ENCODE measurements around the gene RPS21. TPM values are rescaled to one million over a fixed set of nuclear protein-coding genes. Genes with fewer than 3 reads are reported as not detected.

RPS21 gene
- polyA plus RNA-seq, 3 donors = 745 to 942 (median 879) TPM

DNA sequence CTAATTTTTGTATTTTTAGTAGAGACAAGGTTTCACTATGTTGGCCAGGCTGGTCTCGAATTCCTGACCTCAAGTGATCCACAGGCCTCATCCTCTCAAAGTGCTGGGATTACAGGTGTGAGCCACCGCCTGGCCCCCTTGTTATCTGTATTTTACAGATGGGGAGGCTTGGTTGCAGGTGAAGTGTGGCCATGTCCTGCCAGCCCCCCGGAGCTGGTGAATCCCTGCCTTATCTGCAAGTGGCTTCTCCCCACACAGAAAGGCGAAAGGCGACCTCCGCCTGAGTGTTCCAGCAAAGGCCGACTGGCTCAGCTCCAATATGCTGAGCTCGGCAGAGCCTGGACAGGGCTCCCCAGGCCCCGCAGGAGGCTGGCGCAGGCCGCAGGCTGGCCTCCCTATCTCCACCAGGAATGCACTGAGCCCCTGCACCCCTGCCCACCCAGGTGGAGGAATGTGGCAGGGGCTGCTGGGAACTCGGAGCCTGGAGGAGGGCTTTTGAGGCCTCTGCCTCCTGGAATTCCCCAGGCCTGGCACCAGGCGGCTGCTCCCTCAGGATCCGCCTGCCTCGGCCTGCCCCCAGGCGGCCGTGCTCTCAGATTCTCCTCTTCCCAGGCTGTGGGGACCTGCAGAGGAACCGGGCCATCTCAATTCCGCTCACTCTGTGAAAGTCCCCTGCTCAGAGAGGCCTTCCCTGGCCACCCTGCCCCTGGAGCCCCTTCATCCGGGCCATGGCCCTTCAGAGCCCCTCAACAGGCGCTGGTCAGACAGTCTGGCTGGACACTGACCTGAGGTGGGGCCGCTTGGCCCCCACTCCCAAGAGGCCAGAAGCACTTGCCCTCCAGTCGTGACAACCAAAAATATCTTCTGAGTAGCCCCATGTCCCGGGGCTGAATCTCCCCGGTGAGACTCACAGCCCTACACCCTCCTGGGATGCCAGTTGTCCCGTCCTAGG is 10.5 kb upstream of the RPS21 start:
- DNase-seq (ENCODE audit: low read depth in 3 of 3, low spot score in 2 of 3) = no peak

DNA sequence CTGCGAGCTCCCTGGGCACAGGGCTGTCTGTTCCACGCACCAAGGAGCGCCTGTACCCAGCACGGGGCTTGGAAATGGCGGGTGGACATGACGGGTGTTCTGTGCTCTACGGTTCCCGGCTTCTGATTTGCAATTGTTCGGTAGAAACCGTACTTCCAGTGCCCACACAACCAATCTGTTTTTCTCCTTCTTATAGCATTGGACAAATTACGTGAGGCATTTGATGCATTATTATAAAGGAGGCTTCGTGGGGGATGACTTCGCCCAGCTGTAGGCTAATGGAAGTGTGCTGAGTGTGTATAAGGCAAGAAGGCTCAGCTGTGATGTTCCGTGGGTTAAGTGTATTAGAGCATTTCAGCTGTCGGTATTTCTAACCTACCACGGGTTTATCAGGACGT is 9.8 kb upstream of the RPS21 start:
- DNase-seq (ENCODE audit: low read depth in 3 of 3, low spot score in 2 of 3) = no peak

DNA sequence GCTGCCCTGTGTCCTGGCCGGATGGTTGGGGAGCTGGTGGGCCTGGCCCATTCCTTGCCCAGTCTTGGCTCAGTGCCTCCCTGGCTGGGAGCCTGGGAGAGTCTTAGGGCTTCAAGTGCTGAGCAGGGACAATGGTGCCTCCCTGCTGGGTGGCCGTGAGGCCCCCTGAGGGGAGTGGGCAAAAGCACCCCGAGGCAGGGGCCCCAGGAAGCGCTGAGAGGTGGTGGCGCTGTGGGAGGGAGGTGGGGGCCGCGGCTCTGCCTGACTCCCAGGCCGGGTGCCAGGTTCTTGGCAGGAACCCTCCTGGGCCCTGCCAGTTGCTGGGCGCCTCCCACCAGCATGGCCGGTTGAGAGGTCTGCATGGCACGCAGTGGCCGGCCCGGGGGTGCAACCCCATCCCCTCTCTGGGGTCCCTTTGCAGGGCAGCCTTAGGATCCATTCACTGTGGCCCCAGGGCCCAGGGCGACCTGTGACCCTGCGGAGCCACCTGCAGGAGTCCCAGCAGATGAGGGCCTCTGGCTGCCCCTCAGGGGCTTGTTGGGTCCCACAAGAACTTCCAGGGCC is 9.2 kb upstream of the RPS21 start:
- DNase-seq (ENCODE audit: low read depth in 3 of 3, low spot score in 2 of 3) = no peak

DNA sequence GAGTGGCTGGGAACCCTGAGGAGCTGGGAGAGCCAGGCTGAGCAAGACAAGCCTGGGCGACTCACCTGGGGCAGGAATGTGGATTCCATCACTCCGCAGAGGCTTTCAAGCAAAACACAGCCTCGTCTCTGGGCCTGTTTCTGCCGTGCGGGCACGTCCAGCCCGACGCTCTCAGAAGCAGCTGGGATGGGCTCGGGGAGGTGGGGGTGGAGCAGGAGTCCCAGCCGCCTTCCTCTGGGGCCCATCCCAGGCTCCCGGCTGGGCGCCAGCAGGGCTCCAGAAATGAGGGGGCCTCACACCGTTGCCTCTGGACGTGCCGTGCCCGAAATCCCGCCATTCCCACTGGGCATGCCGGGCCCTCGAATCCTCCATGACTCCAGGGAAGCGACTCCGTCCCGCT is 8.7 kb upstream of the RPS21 start:
- no peak for DNase-seq (ENCODE audit: low read depth in 3 of 3, low spot score in 2 of 3)

DNA sequence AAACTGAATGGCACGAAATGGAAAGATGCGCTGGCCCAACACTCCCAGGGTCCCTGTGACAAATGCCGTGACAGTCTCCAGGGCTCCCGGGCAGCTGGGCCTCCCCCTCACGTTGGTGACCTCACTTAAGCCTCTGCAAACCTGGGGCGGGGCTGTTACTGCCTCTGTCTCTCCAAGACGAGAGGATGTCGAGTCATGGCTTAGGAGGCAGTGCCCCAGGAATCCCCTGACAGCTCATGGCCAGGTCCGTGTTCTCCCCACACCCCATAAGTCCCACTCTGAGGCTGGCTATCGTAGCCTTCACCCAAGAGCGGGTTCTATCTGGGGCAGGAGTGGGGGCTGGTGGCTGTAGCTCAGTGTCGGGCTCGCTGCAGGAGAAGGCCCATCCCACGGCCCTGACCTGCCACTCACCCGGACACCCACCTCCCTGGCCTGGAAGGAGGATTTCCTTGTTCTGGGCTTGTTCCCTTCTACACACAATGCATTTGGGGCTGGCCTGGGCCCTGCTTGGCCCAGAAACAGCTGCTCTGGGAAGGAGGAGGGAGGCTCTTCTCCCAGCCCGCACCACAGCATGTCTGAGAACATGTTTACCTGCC is 5.6 kb upstream of the RPS21 start:
- DNase-seq (ENCODE audit: low read depth in 3 of 3, low spot score in 2 of 3) = no peak

DNA sequence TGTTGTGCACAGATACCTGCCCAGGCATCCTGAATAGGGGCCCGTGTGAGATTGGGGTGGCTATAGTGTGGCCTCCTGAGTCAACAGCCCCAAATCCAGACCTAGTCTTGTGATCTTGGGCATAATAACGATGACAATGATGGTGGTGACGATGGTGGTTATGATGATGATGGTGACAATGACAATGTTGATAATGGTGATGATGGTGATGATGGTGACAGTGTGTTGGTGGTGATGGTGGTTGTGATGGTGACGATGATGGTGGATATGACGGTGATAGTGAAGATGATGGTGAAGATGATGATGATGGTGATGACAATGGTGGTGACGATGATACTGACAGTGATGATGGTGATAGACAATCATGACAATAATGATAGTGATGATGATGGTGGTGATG is 5.1 kb upstream of the RPS21 start:
- DNase-seq (ENCODE audit: low read depth in 3 of 3, low spot score in 2 of 3) = no peak

DNA sequence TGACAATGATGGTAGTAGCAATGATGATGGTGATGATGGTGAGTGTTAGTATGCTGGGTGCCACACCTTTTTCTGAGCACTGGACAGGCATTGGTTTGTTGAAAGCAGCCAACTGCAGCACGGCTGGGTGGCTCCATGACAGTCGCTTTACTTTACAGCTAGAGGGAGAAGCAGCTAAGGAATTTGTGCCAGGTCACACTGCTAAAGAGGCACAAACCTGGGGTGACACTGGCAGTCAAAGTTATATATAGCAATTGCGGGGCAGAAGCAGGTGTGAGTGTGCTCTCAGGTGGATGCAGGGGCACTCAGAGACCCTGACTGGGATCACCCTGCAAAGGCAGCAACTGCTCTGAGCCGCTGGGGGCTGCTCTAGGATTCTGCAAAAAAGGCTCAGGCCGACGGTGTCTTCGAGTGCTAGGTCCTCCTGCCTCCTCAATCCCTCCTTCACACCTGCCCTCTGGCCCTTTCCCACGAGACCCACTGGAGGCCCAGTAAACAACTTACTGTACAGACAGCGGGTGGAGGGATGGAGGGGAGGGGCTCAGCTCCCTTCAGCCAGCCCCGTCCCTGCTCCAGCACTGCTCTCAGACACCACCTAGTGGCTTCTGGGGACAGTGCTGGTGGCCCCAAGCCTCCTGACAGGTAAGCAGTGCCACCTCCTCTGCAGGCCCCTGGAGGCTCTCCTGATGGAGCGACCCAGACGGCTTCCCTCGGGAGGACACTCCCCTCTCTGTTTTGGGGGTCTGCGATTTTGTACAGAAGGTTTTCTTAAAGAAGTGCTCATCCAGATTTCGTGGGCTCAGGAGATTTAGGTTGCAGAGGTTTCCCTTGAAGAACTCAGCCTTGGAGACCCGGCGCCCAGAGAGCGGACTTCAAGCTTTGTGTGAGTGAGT is 4.4 kb upstream of the RPS21 start:
- DNase-seq (ENCODE audit: low read depth in 3 of 3, low spot score in 2 of 3) = no peak

DNA sequence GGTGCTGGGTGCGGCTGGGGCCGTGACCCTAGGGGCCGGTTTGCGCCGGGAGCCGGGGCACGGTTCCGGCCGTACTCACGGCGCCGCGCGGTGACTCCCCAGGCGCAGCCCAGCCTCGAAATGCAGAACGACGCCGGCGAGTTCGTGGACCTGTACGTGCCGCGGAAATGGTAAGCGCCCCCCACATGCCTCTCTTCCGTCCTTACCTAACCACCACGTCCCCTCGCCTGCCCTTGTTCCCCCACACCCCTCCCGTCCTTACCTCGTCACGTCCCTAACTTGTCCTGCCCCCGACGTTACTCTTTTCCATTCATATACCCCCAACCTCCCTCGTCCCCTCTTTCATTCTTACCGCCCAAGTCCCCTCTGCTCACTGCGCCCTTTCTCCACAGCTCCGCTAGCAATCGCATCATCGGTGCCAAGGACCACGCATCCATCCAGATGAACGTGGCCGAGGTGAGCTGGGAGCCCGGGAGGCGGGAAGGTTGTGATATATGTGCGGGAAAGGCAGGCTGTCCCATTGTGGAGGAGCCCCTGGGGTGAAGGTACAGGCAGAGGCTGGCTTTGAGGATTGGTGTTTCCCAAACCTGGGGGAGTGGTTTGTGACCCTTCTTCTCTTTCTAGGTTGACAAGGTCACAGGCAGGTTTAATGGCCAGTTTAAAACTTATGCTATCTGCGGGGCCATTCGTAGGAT is 463 bp downstream of the RPS21 start:
- no peak for DNase-seq (ENCODE audit: low read depth in 3 of 3, low spot score in 2 of 3)

DNA sequence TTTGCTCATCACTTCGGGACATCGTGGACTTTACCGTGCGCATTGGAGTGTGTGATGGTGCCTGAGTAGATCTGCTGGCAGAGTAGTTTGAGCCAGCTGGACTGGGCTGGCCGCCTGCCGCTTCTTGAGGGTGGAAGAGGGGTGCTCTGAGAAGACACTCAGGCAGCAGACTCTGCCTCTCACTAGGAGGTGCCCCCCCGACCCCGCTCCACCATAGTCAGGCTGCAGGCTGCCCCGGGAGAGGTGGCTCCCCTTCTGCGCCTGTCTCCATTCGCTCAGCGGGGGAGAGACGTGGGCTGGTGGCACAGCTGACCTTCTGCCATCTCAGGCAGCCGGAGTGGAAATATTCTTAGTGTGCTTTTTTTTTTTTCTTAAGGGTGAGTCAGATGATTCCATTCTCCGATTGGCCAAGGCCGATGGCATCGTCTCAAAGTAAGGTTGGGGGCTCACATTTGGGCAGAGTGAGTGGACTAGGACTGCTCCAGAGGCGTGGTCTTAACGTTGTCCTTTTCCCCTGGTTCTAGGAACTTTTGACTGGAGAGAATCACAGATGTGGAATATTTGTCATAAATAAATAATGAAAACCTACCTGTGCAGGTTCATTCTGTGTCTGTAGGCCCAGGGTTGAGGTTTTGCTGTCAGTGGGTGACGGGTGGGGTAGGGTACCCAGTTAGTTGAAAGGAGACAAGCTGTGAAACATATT is 1.2 kb downstream of the RPS21 start:
- DNase-seq (ENCODE audit: low read depth in 3 of 3, low spot score in 2 of 3) = no peak

DNA sequence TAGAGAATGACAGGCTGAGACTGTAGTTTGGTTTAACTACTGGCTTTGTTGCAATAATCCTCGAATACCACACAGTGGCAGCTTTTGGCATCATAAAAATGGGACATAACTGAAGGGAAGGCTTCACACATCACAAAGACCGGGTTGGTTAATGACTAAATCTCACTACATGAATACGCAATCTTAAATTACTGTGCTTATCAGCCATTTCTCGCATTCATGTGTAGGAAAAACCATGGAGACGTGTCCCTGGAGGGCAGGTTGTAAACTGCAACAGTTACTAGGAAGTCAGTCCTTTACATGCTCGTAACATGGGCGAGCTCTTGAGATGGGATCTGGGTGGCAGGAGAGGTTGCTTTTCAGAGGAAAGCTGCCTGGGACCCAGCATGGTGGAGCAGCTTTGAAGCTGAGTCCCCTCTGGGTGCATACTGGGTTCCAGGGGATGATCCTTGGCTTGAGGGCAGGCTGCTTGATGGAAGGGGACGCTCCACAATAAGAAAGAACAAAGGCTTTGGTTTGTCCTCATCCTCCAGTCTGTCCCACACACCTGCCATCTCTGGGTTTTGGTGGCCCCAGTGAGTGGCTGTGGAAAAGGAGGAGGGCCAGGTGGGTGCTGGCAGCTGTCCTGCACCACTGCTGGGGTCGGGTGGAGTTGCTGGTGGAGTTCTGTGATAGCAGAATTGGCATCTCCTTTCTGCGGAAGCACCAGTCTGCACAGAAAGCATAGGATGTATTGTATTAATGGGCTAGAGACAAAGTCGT is 2.1 kb downstream of the RPS21 start:
- DNase-seq (ENCODE audit: low read depth in 3 of 3, low spot score in 2 of 3) = no peak

DNA sequence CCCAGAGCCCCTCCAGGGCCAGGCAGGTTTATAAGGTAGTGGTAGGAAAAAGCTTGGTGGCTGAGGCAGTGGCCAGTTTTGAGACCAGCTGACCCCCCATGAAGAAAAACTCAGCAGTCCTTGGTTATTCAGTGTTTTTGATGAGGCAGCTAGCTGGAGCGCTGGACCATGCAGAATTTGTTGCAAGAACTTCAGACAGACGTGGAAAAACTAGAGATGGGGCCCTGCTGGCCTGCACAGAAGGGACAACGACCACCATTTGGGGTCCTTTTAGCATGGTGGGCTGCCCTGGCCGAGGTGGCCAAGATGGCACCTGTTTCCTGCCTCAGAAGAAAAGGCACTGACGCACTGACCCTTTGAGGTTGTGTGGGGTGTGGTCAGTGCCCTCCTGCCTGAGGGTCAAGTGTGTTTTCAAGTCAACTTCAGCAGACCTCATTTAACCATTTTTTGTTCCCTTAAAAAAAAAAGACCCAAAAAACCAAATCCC is 2.7 kb downstream of the RPS21 start:
- no peak for DNase-seq (ENCODE audit: low read depth in 3 of 3, low spot score in 2 of 3)

DNA sequence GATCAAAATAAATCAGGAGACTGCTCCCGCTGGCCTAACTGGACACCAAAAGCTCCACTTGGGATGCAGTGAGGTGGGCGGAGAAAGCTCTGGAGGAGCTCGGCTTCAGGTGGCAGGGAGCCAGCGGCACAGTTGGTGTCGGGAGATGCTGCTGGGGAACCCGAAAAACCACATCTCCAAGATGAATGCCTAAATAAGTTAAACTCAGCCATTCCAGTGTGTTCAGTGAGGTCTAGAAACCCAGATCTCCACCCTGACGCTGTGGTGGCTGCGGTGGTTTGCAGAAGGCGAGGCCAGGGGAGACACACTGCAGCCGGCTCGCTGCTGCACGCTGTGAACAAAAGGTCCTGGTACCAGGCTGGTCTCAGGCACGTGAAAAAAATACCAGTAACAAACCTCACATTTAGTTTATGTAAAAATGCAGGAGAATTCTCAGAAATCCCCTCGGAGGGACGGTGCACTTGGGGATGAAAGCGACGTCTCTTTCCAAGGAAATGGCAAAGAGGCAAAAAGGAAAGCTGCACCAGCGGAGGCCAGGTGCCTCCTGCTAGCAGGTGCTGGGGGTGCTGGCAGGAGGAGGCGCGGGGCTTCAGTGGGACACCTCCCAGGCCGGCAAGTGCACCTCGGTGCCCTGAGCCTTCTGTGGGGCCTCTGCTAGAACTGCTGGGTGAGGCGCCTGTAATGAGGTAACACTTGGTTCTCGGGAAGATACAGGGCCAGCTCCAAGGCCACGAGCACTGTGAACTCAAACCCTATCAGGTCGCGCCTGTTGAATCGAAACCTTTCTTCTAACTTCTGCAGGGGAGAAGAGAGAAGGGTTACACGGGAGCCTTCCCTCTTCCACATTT is 3.6 kb downstream of the RPS21 start:
- DNase-seq (ENCODE audit: low read depth in 3 of 3, low spot score in 2 of 3) = no peak

DNA sequence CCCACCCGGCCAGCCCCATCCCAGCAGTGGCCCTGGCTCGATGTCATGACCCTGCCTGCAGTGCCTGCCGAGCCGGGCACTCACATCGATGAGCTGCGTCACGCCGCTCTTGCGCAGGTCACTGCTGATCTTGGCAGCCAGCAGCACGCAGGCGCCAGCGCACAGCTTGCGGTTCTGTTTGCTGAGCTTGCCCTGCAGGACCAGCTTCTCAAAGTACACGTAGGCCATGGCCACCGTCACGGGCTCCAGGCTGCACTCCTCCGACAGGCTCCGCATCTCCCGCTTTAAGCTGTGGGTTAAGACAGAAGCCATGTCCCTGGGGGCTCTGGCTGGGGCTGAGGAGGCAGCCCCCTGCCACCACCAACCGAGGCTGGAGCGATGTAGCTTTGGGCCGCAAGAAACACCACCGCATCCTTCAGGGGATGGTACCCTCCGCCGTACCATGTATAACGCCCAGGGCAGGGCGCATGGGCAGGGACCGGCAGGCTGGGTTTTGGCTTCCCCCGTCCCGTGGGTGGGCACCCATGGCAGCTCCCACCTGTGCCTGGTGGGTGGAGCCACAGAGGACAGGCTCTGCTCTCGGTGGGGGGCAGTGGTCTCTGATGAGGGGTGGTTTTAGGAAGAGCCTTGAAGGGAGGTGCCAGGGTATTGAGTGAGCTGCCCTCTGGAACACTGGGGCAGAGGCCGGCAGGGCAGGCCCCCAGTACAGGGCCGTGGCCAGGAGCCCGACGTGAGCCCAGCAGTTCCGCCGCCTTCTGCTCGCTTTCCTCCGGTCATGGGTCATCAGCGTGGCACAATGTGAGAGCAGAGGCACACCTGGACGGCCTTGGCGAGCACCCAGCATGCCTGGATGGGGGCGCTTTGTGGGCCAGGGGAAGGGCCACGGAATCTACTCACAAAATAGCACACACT is 4.5 kb downstream of the RPS21 start:
- DNase-seq (ENCODE audit: low read depth in 3 of 3, low spot score in 2 of 3) = no peak

DNA sequence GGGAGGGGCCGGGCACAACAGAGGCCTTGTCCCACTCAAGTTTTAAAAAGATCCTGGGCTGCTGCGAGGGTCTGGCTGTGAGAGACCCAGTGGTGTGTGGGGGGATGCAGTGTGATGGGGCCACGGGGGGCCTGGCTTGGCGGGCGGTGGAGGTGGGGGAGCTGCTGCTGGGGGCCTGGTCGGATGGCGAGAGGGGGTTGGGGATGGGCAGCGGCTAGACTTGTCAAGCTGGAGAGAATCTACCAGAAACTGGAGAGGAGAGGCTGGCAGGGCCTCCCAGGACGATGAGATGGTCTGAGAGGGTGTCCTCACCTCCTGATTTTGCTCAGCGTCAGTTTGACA is 5.1 kb downstream of the RPS21 start:
- DNase-seq (ENCODE audit: low read depth in 3 of 3, low spot score in 2 of 3) = no peak

DNA sequence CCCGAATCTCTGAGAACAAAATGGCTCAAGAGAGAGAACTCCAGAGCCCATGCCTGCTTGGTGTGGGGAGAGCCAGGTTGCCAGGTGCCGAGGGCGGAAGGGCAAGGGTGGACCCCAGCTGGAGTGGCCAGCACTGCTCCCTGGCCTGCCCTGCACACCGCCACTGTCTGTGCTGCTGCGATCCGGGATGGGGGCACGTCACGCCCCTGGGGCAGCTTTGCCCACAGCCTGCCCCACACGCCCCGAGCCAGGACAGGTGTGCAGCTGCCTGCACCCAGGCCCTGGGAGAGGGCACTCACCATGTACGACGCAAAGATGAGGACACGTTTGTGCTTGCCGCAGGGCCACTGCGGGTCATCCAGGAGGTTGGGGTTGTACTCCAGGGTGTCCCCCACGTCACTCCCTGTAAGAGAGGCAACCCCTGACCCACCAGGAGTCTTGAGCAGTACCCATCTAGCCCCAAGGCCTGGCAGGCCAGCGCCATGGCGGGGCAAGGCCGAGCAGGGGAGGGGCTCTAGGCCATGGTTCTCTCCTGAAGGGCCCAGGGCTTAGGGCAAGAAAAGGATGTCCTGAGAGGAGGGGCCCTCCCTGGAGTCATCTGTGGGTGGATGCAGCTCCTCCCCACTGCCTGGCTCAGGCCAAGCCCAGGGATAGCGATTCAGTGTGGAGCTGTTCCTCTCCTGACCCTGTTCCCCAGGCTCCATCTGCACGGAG is 5.9 kb downstream of the RPS21 start:
- no peak for DNase-seq (ENCODE audit: low read depth in 3 of 3, low spot score in 2 of 3)

DNA sequence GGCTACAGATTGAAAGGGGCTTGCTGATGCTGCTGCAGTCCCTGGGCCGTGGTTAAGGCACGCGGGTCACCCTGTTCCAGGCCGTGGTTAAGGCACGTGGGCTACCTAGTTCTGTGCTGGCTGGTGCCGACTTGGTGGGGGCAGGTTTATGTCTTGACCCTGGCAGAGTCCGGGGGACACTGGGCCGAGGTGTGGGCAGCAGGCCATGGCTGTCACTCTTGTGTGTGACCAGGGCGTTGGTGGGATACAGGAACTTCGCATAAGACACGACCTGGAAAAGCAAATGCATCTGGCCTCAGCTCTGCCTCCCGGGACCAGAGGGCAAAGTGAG is 6.4 kb downstream of the RPS21 start:
- no peak for DNase-seq (ENCODE audit: low read depth in 3 of 3, low spot score in 2 of 3)

DNA sequence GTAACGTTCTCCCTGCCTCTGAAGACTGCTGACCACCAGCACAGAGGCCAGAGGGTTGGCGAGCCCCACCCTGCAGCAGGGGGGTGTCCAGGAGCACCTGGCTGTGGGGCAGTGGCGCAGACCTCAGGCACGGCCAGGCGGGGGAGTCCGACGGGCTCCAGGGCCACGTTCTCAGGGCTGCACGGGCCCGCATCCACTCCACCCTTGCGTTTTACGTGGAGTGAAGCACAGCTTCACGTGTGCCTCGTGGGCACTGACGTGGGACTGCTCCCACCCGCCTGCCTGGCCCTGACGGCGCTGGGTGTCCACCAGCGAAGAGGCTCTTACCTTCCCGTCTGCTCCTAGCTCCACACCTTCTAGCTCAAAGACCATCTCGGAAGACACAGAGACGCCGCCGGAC is 6.9 kb downstream of the RPS21 start:
- DNase-seq (ENCODE audit: low read depth in 3 of 3, low spot score in 2 of 3) = no peak
